Peyer's patch (tissue), 4 donors: ENCODE data around the gene MAML3.

ENCODE experiments used
- CTCF ChIP-seq, 6 experiments: fragments of 450-650 bp in 4 of 6; fragments of 200-600 bp in 2 of 6; sonication (generic) in 1 of 6; IDR thresholded peaks; one replicate each; pipeline ENCODE4 v1.5.1; 2017 to 2019; ENCODE audit warnings: antibody characterized with exemption in 6 of 6, mild to moderate bottlenecking in 3 of 6, moderate library complexity in 1 of 6
- POLR2A ChIP-seq, 2 donors: fragments of 450-650 bp; IDR thresholded peaks; one replicate each; pipeline ENCODE4 v1.5.1; 2017; ENCODE audit warnings: antibody characterized with exemption in 2 of 2, mild to moderate bottlenecking in 2 of 2, moderate library complexity in 2 of 2

GRCh38 chr4:139875411-139875825, 278.6 kb downstream of the MAML3 start:
- TF ChIP-seq CTCF (IDR thresholded peaks at IDR 0.05) (no peak), POLR2A (IDR thresholded peaks at IDR 0.05) (no peak)
